K562 treated with DMSO at 1 percent for 4 hours (cell line): ENCODE measurements around the gene GLA. TPM values are rescaled to one million over a fixed set of nuclear protein-coding genes. Genes with fewer than 3 reads are reported as not detected.

Experiments
- total RNA-seq: library from RNA; unstranded; fragments of 300-600 nt; gene quantifications from 2 replicates; pipeline ENCODE4 v1.2.3, GENCODE V29; 2022; ENCODE audit not compliant: insufficient read depth

The GLA gene
- 37.9 and 51.4 TPM in 2 replicates for total RNA-seq

DNA sequence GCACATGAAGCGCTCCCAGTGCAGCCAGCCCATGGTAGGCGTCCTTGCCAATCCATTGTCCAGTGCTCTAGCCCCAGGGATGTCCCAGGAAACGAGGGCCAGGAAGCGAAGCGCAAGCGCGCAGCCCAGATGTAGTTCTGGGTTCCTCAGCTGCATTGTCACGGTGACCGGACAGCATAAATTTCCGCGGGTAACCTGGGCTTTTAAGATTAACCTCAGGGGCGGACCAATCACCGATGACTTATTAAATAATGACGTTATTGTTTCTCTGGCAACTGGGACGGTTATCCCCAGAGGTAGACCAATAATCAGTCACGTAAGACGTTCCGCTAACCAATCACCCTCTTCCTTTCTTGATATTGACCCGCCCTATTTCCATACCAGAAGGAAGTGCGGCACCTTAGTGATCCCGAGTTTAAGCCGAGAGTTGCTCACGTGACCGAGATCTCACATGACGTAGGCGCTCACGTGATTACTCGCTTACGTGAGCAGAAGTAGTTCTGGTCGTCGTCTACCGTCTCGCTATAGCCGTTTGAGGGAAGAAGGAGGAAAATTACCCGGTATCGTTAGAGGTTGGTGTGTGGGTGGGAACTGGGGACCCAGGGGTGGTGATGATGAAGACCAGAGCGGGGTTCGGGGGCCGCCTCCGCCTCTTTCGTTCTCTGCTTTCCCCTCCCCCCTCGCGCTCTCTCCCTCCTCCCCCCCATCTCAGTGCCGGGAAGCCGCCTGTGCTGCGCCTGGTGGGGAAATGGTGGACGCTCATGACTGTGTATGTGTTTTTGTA is at the start of gene GLA, which contains the start of gene HNRNPH2:
TSS of gene GLA (minus strand) at position 178 of the 784 bp plus-strand sequence. CDS start at position 156, 22 bp downstream.
TSS of gene HNRNPH2 (plus strand) at position 475 of the 784 bp plus-strand sequence. CDS start 3,767 bp downstream, outside the sequence.

DNA sequence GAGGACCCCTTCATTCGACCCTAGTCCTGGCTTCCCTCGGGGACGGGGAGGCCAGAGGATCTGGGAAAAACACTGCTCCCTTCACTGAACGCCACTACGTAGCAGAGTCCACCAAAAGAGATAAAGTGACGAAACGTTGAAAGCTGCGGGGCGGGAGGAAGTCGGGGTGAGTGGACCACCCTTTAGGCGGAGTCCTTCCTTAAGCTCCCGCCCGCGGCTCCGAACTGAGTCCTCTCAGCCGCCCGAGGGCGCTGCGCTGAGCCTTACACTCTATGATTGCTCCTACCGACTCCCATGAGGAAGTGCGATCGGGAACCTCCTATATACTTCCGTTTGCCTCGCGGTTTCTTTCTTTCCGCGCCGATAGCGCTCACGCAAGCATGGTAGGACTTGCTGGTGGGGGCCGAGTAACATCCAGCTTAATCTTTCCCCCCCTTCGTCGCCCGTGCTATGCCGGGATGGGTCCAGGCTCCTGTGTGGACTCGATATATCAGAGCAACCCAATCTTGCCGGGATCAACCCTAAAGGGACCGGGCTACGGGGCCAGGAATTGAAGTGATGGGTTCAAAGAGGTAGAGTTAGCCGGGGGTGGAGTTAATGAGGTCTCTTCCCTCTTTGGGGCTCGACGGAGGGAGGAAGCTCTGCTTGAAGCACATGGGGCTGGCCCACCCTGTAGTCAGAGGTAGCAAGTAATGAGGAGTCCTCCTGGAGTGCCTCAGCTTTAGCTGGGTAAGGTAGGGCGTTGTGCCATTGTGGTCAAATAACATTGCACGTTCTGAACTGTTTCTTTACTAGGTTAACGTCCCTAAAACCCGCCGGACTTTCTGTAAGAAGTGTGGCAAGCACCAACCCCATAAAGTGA is 16.8 kb downstream of the GLA start, which contains the start of gene RPL36A:
TSS of gene RPL36A (plus strand) at position 348 of the 862 bp plus-strand sequence. CDS start at position 381, 33 bp downstream.

DNA sequence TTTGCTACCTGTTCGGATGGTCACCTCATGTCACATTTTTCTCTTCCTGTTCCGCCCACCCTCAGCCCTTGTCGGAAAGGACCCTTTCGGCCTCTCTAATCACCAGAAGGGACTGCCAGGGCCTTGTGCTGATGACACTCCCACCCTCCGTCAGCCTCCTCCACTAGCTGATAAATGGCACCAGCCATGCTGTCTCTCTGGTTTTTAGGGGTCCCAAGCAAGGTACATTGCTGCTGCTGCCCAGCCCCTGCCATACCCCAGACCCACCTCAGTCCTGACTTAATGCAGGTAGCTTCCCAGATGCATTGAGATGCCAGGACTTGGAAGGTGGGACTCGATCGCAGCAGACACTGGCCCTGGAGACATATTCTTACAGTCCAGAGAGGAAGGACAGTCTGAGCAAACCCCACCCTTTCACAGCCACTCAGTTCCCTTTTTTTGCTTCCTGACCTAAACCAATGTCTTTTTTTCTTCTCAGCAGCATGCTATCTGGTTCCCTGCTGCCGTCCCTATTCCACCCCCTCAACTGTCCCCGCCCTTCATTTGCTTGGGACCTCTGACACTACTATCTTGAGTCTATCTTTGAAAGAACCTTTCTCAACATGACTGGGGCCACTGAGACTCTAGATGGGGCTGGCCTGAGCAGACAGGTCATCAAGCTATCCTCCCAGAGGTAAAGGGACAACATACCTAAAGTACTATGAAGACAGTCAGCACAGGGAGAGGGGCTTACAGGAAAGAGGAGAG is 21.8 kb downstream of the GLA start, which contains the start of gene BTK:
TSS of gene BTK (minus strand) at position 397 of the 747 bp plus-strand sequence. CDS start 10,907 bp downstream, outside the sequence.

DNA sequence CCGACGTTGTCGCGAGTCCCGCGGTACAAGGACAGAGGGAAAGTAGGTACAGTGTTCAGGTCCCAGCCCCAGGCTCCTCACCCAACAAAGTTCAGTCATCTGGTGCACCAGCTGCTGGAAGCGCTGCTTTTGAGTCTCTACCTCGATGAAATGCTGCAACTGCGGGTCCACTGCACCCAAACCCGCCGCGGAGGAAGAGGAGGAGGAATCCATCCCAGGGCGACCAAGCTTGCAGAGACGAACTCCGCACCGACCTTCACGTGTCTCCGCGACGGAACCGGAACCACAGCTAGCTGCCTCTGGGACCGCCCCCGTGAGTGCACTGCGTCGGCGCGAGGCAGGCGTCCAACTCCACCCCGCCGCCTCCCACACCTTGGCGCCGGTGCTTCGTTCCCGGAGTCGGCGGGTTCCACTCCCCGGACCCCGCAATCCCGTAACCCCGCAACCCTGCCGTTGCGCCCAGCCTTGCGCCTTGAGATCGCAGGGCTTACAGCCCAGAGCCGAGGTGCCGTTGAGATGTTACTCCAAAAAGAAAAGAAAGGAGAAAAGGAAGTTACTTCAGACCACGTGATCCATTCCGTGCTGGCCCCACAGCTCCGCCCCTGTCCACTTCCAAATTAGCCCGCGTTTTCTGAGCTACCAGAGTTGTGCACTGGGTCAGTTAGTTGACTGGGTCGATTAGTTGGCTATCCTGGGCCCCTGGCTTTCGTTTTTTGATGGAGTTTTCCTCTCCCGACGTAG is 59.1 kb downstream of the GLA start, which contains the start of gene TIMM8A:
TSS of gene TIMM8A (minus strand) at position 291 of the 741 bp plus-strand sequence. CDS start at position 213, 78 bp downstream.

Other genes with a start within 250 kb of the GLA start
- 0.57 and 0.82 TPM in 2 replicates for gene DRP2, start 188.1 kb downstream of the GLA start, total RNA-seq
- not detected in 2 replicates for gene TAF7L, start 116.6 kb downstream of the GLA start, total RNA-seq
- 6.4 and 9.0 TPM in 2 replicates for gene TIMM8A, start 59.2 kb downstream of the GLA start, total RNA-seq
- 22.8 and 33.4 TPM in 2 replicates for gene BTK, start 21.7 kb downstream of the GLA start, total RNA-seq
- 5,484 and 5,644 TPM in 2 replicates for gene RPL36A, start 16.9 kb downstream of the GLA start, total RNA-seq
- 25.9 and 32.2 TPM in 2 replicates for gene HNRNPH2, start 297 bp upstream of the GLA start, total RNA-seq
- gene ARMCX4, start 77.5 kb upstream of the GLA start, total RNA-seq = not detected in 2 replicates
- 0.81 TPM in 1 of 2 replicates, not detected in the other for gene ARMCX1, start 142.6 kb upstream of the GLA start, total RNA-seq
- gene ARMCX6, start 210.1 kb upstream of the GLA start, total RNA-seq = 18.5 and 23.4 TPM in 2 replicates
- 18.4 and 21.7 TPM in 2 replicates for gene ARMCX3, start 215.2 kb upstream of the GLA start, total RNA-seq